ENCODE measurements around the gene SH2B2. TPM values are rescaled to one million over a fixed set of nuclear protein-coding genes. Genes with fewer than 3 reads are reported as not detected.

The SH2B2 gene
- total RNA-seq, 1 experiment from 2014 or later = 22.4 TPM

DNA sequence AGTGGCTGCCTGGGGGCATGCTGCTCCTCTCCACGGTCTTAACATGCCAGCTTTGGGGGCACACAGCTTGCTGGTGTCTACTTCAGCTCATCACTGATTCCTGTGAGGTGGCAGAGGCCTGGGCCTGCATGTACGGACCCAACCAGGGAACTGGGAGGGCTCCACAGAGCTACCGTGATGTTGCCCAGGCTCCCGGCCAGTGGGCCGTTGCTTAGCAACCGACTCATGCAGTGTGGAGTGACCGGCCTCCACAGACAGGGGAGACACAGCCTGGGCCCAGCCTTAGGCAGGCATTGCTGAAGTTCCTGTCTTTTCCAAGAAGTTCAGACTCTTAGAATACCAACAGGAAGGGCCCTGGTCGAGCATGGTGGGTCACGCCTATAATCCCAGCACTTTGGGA, 25.8 kb upstream of the SH2B2 start:
- H3K27me3 ChIP-seq (ENCODE audit: low read length) = no peaks in the 10 kb centered on the region
- H3K9me3 ChIP-seq (ENCODE audit: low read length) = no peaks in the 10 kb centered on the region
- no peaks in the 10 kb centered on the region for H3K9me2 ChIP-seq (replicated peaks; ENCODE audit: insufficient read depth, low read length)
- H3K4me3 ChIP-seq (ENCODE audit: low read length) = no peak overlapping the region
- DNase-seq = no peak
- H4K20me1 ChIP-seq (ENCODE audit: insufficient read depth, low read depth, low read length) = no peaks in the 10 kb centered on the region
- 0 out of 2 replicates have a peak, but pooled peaks cover 3% of the 10 kb centered on the region for H3K4me1 ChIP-seq (ENCODE audit: low read length)
- no peak overlapping the region for H3K27ac ChIP-seq (ENCODE audit: low read length)
- H3K36me3 ChIP-seq (ENCODE audit: insufficient read depth, low read length) = no peaks in the 10 kb centered on the region
- no peaks in the 10 kb centered on the region for H3K79me2 ChIP-seq (ENCODE audit: low read length)
- no peak overlapping the region for H3K4me2 ChIP-seq (ENCODE audit: low read depth, low read length, poor library complexity, severe bottlenecking)
- no peak overlapping the region for H2AFZ ChIP-seq (ENCODE audit: low read length)
- H3K9ac ChIP-seq (ENCODE audit: low read length) = no peak overlapping the region

- no peak overlapping the region for H3K27ac ChIP-seq (ENCODE audit: low read length)
- H3K9me3 ChIP-seq (ENCODE audit: low read length) = no peaks in the 10 kb centered on the region
- H3K36me3 ChIP-seq (ENCODE audit: insufficient read depth, low read length) = no peaks in the 10 kb centered on the region
- no peaks in the 10 kb centered on the region for H4K20me1 ChIP-seq (ENCODE audit: insufficient read depth, low read depth, low read length)
- no peak for DNase-seq
- no peaks in the 10 kb centered on the region for H3K27me3 ChIP-seq (ENCODE audit: low read length)
- no peaks in the 10 kb centered on the region for H3K9me2 ChIP-seq (replicated peaks; ENCODE audit: insufficient read depth, low read length)
- no peak overlapping the region for H3K4me2 ChIP-seq (ENCODE audit: low read depth, low read length, poor library complexity, severe bottlenecking)
- H3K4me3 ChIP-seq (ENCODE audit: low read length) = no peak overlapping the region
- H3K79me2 ChIP-seq (ENCODE audit: low read length) = no peaks in the 10 kb centered on the region
- H3K9ac ChIP-seq (ENCODE audit: low read length) = no peak overlapping the region
- 0 out of 2 replicates have a peak, but pooled peaks cover 3% of the 10 kb centered on the region for H3K4me1 ChIP-seq (ENCODE audit: low read length)
- no peak overlapping the region for H2AFZ ChIP-seq (ENCODE audit: low read length)
These were observed 25.2 kb upstream of the SH2B2 start for GRCh38 chr7:102261451-102261850.

- Histone ChIP-seq H3K9me3 (ENCODE audit: low read length) (no peaks in the 10 kb centered on the region), H3K4me3 (ENCODE audit: low read length) (no peak overlapping the region), H3K4me2 (ENCODE audit: low read depth, low read length, poor library complexity, severe bottlenecking) (no peak overlapping the region), H3K4me1 (ENCODE audit: low read length) (0 out of 2 replicates have a peak, but pooled peaks cover 3% of the 10 kb centered on the region), H3K27ac (ENCODE audit: low read length) (no peak overlapping the region), H3K36me3 (ENCODE audit: insufficient read depth, low read length) (no peaks in the 10 kb centered on the region), H3K9me2 (replicated peaks; ENCODE audit: insufficient read depth, low read length) (no peaks in the 10 kb centered on the region), H3K27me3 (ENCODE audit: low read length) (no peaks in the 10 kb centered on the region), H3K9ac (ENCODE audit: low read length) (no peak overlapping the region), H3K79me2 (ENCODE audit: low read length) (no peaks in the 10 kb centered on the region), H4K20me1 (ENCODE audit: insufficient read depth, low read depth, low read length) (no peaks in the 10 kb centered on the region), H2AFZ (ENCODE audit: low read length) (no peak overlapping the region)
- no peak for DNase-seq
These were observed 24.1 kb upstream of the SH2B2 start for GRCh38 chr7:102262546-102262945.

GRCh38 chr7:102264367-102264891, 22.2 kb upstream of the SH2B2 start:
- Histone ChIP-seq H2AFZ (ENCODE audit: low read length) (no peak overlapping the region), H3K4me2 (ENCODE audit: low read depth, low read length, poor library complexity, severe bottlenecking) (no peak overlapping the region), H3K9me2 (replicated peaks; ENCODE audit: insufficient read depth, low read length) (no peaks in the 10 kb centered on the region), H4K20me1 (ENCODE audit: insufficient read depth, low read depth, low read length) (no peaks in the 10 kb centered on the region), H3K36me3 (ENCODE audit: insufficient read depth, low read length) (no peaks in the 10 kb centered on the region), H3K4me3 (ENCODE audit: low read length) (no peak overlapping the region), H3K27me3 (ENCODE audit: low read length) (no peaks in the 10 kb centered on the region), H3K4me1 (ENCODE audit: low read length) (0 out of 2 replicates have a peak, but pooled peaks cover 3% of the 10 kb centered on the region), H3K27ac (ENCODE audit: low read length) (no peak overlapping the region), H3K9me3 (ENCODE audit: low read length) (no peaks in the 10 kb centered on the region), H3K9ac (ENCODE audit: low read length) (no peak overlapping the region), H3K79me2 (ENCODE audit: low read length) (no peaks in the 10 kb centered on the region)
- DNase-seq = no peak

- Histone ChIP-seq H3K36me3 (ENCODE audit: insufficient read depth, low read length) (no peaks in the 10 kb centered on the region), H3K9me2 (replicated peaks; ENCODE audit: insufficient read depth, low read length) (no peaks in the 10 kb centered on the region), H4K20me1 (ENCODE audit: insufficient read depth, low read depth, low read length) (no peaks in the 10 kb centered on the region), H3K4me2 (ENCODE audit: low read depth, low read length, poor library complexity, severe bottlenecking) (no peak overlapping the region), H3K4me1 (ENCODE audit: low read length) (peaks cover 10% of the 10 kb centered on the region), H3K9me3 (ENCODE audit: low read length) (no peaks in the 10 kb centered on the region), H3K4me3 (ENCODE audit: low read length) (no peak overlapping the region), H3K79me2 (ENCODE audit: low read length) (no peaks in the 10 kb centered on the region), H3K27me3 (ENCODE audit: low read length) (no peaks in the 10 kb centered on the region), H3K9ac (ENCODE audit: low read length) (no peak overlapping the region), H3K27ac (ENCODE audit: low read length) (no peak overlapping the region), H2AFZ (ENCODE audit: low read length) (no peak overlapping the region)
- DNase-seq = no peak
These were observed 20.1 kb upstream of the SH2B2 start for GRCh38 chr7:102266541-102266940.

- 0 out of 2 replicates have a peak overlapping the region, but pooled peaks have one; percentile 16 for H3K27ac ChIP-seq (ENCODE audit: low read length)
- H3K9me2 ChIP-seq (replicated peaks; ENCODE audit: insufficient read depth, low read length) = no peaks in the 10 kb centered on the region
- H3K9ac ChIP-seq (ENCODE audit: low read length) = no peak overlapping the region
- no peak overlapping the region for H2AFZ ChIP-seq (ENCODE audit: low read length)
- no peaks in the 10 kb centered on the region for H3K79me2 ChIP-seq (ENCODE audit: low read length)
- DNase-seq = no peak
- H3K36me3 ChIP-seq (ENCODE audit: insufficient read depth, low read length) = no peaks in the 10 kb centered on the region
- no peak overlapping the region for H3K4me2 ChIP-seq (ENCODE audit: low read depth, low read length, poor library complexity, severe bottlenecking)
- no peaks in the 10 kb centered on the region for H3K9me3 ChIP-seq (ENCODE audit: low read length)
- H3K27me3 ChIP-seq (ENCODE audit: low read length) = no peaks in the 10 kb centered on the region
- no peaks in the 10 kb centered on the region for H4K20me1 ChIP-seq (ENCODE audit: insufficient read depth, low read depth, low read length)
- H3K4me3 ChIP-seq (ENCODE audit: low read length) = no peak overlapping the region
- peaks cover 31% of the 10 kb centered on the region for H3K4me1 ChIP-seq (ENCODE audit: low read length)
These were observed 18.0 kb upstream of the SH2B2 start for GRCh38 chr7:102268635-102269034.

DNA sequence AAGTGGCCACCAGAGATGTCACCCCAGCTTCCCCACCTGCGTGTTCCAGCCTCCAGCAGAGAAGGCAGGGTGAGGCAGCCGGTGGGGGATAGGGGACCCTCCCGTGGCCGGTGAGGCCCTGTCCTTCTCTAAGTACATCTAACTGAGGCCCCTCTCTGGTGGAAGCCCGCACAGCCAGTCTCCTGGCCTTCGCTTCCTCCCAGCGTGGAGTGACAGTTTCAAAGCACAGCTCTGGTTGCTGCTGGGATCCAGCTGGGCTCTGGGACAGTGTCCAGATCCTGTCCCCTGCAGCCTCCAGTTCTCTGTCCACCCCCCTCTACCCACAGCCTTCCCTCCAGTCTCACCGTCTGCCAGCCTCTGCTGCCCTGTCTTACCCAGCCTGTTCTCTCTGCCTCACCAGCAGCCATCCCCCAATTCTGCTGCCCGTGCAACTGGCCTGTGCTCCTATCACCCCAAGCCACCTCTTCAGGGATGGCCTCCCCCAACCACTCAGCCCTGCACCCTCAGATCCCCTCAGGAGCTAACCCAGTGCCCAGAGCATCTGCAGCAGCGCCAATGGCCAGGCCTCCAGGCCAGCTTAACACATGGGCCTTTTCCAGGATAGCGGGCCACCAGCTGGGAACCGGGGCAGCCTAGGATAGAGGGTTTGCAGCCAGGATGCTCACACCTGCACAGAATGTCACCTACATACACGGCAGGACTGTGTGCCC, 16.3 kb upstream of the SH2B2 start:
- H3K9me2 ChIP-seq (replicated peaks; ENCODE audit: insufficient read depth, low read length) = no peaks in the 10 kb centered on the region
- no peaks in the 10 kb centered on the region for H4K20me1 ChIP-seq (ENCODE audit: insufficient read depth, low read depth, low read length)
- peaks cover 38% of the 10 kb centered on the region for H3K4me1 ChIP-seq (ENCODE audit: low read length)
- H3K4me3 ChIP-seq (ENCODE audit: low read length) = no peak overlapping the region
- no peaks in the 10 kb centered on the region for H3K36me3 ChIP-seq (ENCODE audit: insufficient read depth, low read length)
- H3K27me3 ChIP-seq (ENCODE audit: low read length) = no peaks in the 10 kb centered on the region
- H3K27ac ChIP-seq (ENCODE audit: low read length) = peak overlapping the region; percentile 35; the same call in 1 of the 2 replicates
- H3K9ac ChIP-seq (ENCODE audit: low read length) = no peak overlapping the region
- no peak for DNase-seq
- no peaks in the 10 kb centered on the region for H3K9me3 ChIP-seq (ENCODE audit: low read length)
- no peak overlapping the region for H2AFZ ChIP-seq (ENCODE audit: low read length)
- H3K79me2 ChIP-seq (ENCODE audit: low read length) = no peaks in the 10 kb centered on the region
- no peak overlapping the region for H3K4me2 ChIP-seq (ENCODE audit: low read depth, low read length, poor library complexity, severe bottlenecking)

- Histone ChIP-seq H3K4me3 (ENCODE audit: low read length) (no peak overlapping the region), H2AFZ (ENCODE audit: low read length) (no peak overlapping the region), H3K4me1 (ENCODE audit: low read length) (peaks cover 36% of the 10 kb centered on the region), H3K9ac (ENCODE audit: low read length) (peak overlapping the region; percentile 7; the same call in 1 of the 2 replicates), H3K27me3 (ENCODE audit: low read length) (no peaks in the 10 kb centered on the region), H3K79me2 (ENCODE audit: low read length) (no peaks in the 10 kb centered on the region), H3K9me2 (replicated peaks; ENCODE audit: insufficient read depth, low read length) (no peaks in the 10 kb centered on the region), H3K4me2 (ENCODE audit: low read depth, low read length, poor library complexity, severe bottlenecking) (no peak overlapping the region), H4K20me1 (ENCODE audit: insufficient read depth, low read depth, low read length) (no peaks in the 10 kb centered on the region), H3K9me3 (ENCODE audit: low read length) (no peaks in the 10 kb centered on the region), H3K27ac (ENCODE audit: low read length) (peak overlapping the region; percentile 81), H3K36me3 (ENCODE audit: insufficient read depth, low read length) (no peaks in the 10 kb centered on the region)
- no peak for DNase-seq
These were observed 15.4 kb upstream of the SH2B2 start for GRCh38 chr7:102271158-102271798.
